GM10266 (cell line): ENCODE results near the gene DOCK4.

Source experiments
- DNase-seq: peaks from one replicate; pipeline ENCODE4 v3.0.0; 2012; ENCODE audit errors: extremely low spot score
- CTCF ChIP-seq: IDR thresholded peaks from 2 replicates; pipeline ENCODE4 v1.5.1; 2012; ENCODE audit warnings: mild to moderate bottlenecking, low read depth; ENCODE audit not compliant: control insufficient read depth, insufficient read depth; ENCODE audit errors: missing control alignments

DOCK4 gene

GRCh38 chr7:112118581-112119566 is 87.3 kb downstream of the DOCK4 start:
- no peak for TF ChIP-seq CTCF
- no peak for DNase-seq

GRCh38 chr7:112116894-112117293 is 89.3 kb downstream of the DOCK4 start:
- TF ChIP-seq CTCF, result no peak
- no peak for DNase-seq

DNA sequence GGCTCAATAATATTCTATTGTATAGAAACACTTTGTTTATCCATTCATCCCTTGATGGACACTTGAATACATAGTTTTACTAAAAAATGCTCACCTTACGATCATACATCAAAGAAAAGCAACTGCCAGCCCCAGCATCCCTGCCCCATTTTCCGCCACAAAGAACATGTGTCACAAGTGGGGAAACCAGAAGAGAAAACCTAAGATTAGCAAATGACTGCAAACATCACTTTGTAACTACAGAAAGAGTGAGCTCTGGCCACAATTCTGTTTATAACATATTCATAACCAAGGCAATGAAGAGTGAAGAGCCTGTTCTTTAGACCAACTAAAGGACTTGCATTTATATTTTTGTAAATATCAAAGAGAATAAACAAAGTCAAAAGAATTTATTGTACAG is 89.8 kb downstream of the DOCK4 start:
- no peak for DNase-seq
- no peak for TF ChIP-seq CTCF

DNA sequence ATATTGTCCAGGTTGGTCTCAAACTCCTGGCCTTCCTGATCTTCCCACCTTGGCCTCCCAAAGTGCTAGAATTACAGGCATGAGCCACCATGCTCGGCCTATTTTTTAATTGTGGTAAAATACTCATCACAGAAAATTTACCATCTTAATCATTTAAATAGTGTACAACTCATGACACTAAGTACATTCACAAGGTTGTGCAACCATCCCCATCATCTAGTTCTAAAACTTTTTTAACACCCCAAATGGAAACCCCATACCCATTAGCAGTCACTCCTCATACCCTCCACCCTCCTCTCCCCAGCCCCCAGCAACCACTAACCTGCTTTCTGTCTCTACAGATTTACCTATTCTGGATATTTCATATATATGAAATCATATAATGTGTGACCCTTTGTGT is 90.3 kb downstream of the DOCK4 start:
- no peak for TF ChIP-seq CTCF
- DNase-seq, result no peak

DNA sequence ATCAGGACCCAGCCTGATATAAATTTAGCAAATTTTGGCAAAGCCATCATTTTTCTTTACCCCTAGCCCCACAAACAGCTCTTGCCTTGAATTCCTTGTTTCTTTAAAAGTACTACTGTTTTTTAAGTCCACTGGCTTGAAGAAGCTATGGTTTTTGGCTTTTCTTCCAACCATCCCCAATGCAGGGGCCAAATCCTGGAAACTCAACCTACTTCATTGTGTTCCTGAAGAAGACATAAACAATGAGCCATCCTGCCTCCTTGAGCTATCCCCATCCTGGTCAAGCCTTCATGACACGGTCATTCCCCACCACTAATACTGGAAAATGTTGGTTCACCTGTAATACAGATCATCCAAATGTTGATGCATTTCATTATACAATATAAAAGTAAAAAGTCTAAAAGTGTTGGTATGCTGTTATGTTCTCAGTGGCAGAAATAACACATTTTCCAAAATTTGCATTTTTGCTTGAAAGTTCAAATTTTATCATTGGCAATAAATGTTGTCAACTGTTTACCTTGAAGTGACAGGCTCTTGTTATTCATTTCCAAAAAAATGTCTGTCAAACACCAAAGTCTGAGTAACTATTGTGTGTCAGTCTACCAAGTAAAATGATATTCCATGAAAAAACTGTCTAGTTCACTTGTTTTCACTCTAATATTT is 92.2 kb downstream of the DOCK4 start:
- no peak for DNase-seq
- no peak for TF ChIP-seq CTCF

DNA sequence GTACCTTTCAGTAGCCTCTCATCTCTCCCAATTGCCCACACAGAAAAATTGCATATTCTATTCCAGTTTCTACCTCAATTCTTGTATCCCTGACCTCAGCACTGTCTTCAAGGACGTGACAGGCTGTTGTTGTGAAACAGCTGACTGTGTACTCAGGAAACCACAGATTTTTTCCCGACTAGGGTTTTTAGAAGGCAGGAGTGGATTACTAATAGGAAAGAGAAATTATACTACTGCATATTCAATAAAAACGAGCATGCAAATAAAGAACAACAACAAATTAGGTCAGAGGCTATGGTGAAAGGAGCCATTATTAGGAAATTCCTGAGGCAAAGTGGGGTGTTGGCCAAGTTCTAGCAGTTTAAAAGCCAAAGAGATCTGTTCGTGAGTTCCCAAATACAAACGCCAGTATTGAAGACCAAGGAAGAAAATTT is 93.4 kb downstream of the DOCK4 start:
- TF ChIP-seq CTCF, result no peak
- DNase-seq, result no peak

DNA sequence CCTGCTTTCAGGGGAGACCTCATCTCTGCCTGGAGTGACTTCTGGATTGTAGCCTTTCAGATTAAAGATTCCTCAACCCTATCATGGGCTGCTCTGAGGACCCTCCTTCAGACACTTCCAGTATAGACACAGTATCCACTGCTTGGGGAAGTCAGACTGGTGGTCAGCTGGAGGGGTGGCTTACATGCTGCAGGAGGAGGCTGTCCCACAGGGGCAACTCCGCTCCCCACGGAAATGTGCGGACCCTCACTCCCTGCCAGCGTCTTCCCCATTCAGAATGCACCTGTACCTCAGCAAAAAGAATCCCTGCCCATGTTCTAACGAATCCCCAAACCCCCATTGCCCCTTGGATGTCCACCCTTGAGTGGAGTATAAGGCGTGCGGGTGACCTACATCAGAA is 95.5 kb downstream of the DOCK4 start:
- no peak for DNase-seq
- TF ChIP-seq CTCF, result no peak
